ENCODE data around the gene NR6A1.

NR6A1 gene

DNA sequence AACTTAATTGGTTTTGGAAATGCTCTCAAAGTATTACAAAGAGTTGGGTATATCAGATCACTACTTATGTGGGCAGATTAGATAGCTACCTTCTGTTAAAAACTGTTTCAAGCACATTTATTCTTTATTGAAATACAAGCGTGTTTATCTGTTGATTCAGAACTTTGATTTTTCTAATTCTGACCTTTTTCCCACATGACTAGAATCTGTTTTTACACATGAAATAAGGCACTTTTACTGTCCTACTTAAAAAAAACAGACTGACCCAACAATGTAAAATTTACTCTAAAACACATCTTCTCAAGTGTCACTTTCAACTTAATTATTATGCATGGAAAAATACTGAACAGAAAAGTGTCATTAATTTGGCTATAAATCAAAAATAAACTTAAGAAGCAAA is 4.8 kb downstream of the NR6A1 start:
- H3K4me3 ChIP-seq (ENCODE audit: low read depth, low read length): no peak overlapping the region
- TF ChIP-seq, protein P1, sequence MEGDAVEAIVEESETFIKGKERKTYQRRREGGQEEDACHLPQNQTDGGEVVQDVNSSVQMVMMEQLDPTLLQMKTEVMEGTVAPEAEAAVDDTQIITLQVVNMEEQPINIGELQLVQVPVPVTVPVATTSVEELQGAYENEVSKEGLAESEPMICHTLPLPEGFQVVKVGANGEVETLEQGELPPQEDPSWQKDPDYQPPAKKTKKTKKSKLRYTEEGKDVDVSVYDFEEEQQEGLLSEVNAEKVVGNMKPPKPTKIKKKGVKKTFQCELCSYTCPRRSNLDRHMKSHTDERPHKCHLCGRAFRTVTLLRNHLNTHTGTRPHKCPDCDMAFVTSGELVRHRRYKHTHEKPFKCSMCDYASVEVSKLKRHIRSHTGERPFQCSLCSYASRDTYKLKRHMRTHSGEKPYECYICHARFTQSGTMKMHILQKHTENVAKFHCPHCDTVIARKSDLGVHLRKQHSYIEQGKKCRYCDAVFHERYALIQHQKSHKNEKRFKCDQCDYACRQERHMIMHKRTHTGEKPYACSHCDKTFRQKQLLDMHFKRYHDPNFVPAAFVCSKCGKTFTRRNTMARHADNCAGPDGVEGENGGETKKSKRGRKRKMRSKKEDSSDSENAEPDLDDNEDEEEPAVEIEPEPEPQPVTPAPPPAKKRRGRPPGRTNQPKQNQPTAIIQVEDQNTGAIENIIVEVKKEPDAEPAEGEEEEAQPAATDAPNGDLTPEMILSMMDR (IDR thresholded peaks at IDR 0.05; ENCODE audit: low read depth, low read length, missing control alignments): no peak
- no peak for DNase-seq (ENCODE audit: low read depth)
- in situ Hi-C loops (cut with HindIII; ENCODE audit: low sequenced_read_pairs): no loop called here

DNA sequence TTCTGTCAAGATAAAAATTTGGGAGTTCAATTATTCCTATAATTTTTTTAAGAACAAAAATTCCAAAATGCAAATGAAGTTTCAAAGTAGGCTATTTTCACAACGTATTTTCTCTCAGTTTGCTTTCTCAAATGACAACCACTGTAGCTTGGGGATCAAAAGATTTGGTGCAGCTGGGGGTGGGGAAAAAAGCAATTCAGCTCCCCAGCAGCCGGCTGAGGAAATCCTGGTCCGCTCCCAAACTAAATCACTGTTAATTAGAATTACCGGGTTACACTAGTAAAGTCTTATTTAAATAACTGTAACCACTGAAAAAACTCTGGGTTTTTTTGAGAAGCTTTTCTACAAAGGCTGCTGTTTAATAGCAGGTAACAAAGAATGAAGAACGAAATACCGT is 5.7 kb downstream of the NR6A1 start:
- in situ Hi-C loops (cut with HindIII; ENCODE audit: low sequenced_read_pairs): no loop called here
- no peak for DNase-seq (ENCODE audit: low read depth)
- H3K4me3 ChIP-seq (ENCODE audit: low read depth, low read length): no peak overlapping the region
- TF ChIP-seq, protein P1 (IDR thresholded peaks at IDR 0.05; ENCODE audit: low read depth, low read length, missing control alignments): no peak

DNA sequence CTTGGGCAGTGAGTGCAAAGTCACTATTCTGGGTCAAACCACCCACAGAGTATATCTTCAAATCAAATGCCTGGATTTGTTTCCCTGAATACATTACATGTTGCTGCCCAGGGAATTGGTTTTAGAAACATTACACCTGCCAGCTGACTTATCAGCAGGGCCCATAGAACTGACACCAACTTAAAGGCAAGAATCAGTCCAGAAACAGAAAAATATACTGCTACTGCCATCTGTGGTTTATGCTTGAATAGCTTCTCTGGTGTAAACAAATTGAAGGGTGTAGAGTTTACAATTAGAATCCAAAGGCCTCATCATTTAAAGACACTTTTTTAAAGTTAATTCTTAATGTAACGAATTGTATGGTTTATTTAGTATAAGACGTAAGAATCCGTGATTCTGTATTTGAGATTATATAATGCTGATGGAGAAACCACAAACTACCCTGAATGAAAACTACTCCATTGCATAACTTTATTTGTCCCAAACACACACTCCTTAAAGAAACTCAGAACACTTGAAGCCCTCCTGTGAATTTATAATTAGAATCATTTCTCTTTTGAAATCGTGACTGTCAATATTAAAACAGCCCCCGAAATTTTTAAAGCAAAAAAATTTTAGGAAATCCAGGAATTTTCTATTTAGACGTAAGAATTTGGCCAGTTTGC is 6.2 kb downstream of the NR6A1 start:
- no peak for DNase-seq (ENCODE audit: low read depth)
- no peak overlapping the region for H3K4me3 ChIP-seq (ENCODE audit: low read depth, low read length)
- TF ChIP-seq, protein P1 (IDR thresholded peaks at IDR 0.05; ENCODE audit: low read depth, low read length, missing control alignments): peak; percentile 24
- in situ Hi-C loops (cut with HindIII; ENCODE audit: low sequenced_read_pairs): no loop called here

- TF ChIP-seq, protein P1 (IDR thresholded peaks at IDR 0.05; ENCODE audit: low read depth, low read length, missing control alignments): no peak
- in situ Hi-C loops (cut with HindIII; ENCODE audit: low sequenced_read_pairs): no loop called here
- no peak for DNase-seq (ENCODE audit: low read depth)
- no peak overlapping the region for H3K4me3 ChIP-seq (ENCODE audit: low read depth, low read length)
Observed at GRCh38 chr9:124762633-124763032, 8.5 kb downstream of the NR6A1 start.

GRCh38 chr9:124761710-124762109 is 9.4 kb downstream of the NR6A1 start:
- H3K4me3 ChIP-seq (ENCODE audit: low read depth, low read length): no peak overlapping the region
- DNase-seq (ENCODE audit: low read depth): no peak
- TF ChIP-seq, protein P1 (IDR thresholded peaks at IDR 0.05; ENCODE audit: low read depth, low read length, missing control alignments): no peak
- in situ Hi-C loops (cut with HindIII; ENCODE audit: low sequenced_read_pairs): no loop called here

DNA sequence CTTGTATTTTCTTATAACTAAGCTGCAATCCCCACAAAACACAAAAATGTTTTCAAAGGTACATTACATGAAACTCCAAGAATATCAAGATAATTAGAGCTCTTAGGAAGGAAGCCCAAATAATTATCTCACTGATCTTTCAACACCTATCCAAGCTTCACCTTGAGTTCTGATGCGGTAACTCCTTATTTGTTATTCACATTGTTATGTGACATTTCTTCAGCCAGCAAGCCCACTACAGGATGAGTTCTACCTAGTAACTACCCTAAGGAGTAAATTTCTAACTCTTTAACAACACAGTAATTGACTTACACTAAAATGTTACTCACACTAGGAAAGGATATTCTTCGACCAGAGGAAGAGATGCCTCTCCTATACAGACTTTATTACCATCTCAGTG is 9.9 kb downstream of the NR6A1 start:
- TF ChIP-seq, protein P1 (IDR thresholded peaks at IDR 0.05; ENCODE audit: low read depth, low read length, missing control alignments): no peak
- no peak overlapping the region for H3K4me3 ChIP-seq (ENCODE audit: low read depth, low read length)
- in situ Hi-C loops (cut with HindIII; ENCODE audit: low sequenced_read_pairs): no loop called here
- DNase-seq (ENCODE audit: low read depth): no peak

Measured in astrocyte of the cerebellum (primary cell).